Stimulated activated CD8-positive, alpha-beta memory T cell treated with anti-CD3 and anti-CD28 coated beads, Interleukin-12 subunit alpha, Interleukin-12 subunit beta, amount 100 ng/mL, for 24 hours (primary cell): ENCODE data around the gene PREX1.
"Not testable (repeated sequence)": the region's sequence is repeated elsewhere in the genome, so short reads cannot be mapped to it uniquely, and the experiment has no call there.

Experiments
- DNase-seq: peaks from one replicate; pipeline ENCODE4 v3.0.0-alpha.2; 2020; ENCODE audit errors: extremely low read depth

PREX1 gene

DNA sequence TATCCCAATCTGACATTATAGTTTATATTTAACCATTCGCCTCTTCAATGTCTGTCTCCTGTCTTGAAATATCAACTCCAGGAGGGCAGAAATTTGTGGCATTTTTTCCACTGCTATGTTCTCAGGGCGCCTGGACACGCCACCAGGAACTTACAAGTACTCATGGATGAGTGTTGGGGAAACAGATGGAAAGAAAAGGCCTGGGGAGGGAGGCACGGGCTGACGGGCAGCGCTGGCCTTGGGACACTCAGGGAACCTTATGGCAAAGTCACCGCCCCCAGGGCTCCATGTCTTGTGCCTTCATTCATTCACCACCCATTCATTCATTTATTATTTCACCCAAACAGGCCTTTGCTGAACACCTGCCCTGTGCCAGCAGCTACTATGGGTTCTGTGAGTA lies 222.9 kb downstream of the PREX1 start:
- DNase-seq: no peak

DNA sequence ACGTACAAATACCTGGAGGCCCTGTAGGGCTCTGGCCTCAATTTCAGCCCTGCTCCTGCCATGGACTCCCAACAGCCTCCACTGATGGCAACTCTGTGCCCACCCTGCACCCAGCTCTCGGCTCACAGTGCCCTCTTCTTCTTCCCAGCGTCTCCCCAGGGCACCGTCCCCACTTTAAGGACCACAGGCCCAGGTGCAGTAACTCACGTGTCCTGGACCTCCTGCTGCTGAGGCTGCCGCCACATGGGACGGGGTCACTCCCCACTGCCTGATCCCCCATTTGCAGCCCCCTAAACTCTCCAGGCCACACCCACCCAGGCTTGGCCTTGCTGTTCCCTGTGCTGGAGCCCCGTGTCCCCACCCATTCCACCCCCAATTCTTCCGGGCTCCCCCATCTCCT lies 223.4 kb downstream of the PREX1 start:
- no peak for DNase-seq

DNA sequence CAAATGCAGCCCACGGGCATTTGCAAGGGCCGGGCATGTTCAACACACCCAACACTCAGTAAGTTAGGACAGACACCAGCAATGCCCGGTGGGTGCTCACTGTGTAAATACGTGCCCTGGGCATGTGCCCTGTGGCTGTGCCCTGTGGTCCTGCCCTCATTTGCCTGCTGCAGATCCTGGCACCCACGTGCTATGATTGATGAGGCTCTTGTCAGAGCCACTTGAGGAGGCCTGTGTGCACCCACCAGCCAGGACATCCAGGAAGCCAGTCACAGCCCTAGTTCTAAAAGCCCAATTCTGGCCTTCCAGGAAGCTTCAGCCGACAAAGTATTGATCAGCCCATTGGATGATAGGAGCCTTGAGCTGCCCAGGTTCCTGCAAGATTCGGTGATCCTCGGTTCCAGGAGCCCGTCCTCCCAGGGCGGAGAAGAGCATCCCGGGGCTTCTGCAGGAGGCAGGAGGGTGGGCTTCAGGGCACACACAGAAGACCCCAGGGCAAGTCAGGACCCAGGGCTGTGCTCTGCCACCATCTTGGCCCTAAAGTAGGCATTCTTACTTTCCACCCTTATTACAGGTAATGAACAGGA lies 223.9 kb downstream of the PREX1 start:
- no peak for DNase-seq

DNA sequence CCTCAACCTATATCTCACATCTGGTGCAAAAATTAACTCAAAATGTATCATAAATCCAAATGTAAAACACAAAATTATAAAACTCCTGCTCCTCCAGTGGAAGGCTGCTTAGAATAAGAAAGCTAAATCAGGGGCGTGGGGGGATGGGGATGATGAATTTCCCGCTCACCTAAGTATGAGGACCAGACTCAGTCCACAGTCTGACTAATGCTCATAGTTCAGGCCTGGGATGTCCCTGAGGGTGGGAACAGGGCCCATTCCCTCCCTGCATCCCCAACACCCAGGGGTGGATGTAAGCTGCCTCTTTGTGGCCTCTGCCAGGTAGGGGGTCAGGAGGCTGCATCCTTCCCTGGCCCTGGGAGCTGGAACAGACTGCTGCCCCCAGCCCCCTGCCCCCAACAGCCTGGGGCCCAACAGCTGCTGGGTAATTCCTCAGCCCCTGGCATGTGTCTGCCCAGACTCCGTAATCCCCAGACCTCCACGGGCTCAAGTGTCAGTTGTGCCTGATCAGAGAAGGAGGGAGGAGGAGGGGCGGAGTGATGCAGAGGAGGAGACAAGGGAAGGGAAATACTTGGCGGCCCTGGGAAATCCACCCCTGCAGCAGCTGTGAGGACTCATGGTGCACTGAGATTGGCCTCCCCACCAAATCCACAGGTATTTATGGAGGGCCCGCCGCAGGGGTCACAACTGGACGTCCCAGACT lies 224.5 kb downstream of the PREX1 start:
- no peak for DNase-seq

DNA sequence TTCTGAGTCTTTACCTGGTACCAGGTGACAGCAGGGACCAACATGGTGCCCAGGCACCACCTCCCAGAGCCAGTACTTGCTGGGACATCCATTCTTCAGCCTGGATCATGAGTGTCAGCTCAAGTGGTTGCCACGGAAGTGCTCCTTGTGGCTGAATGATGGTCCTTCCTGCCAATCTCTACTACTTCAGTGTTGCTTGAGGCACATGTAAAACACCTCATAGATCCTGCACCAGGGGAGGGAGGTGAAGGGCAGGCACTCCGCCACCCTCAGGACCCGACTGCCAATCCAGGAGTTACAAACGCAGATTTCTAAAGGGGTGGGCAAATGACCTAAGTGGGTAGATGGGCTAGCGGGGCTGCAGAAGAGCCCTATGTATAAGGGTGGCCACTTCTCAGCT lies 226.0 kb downstream of the PREX1 start:
- no peak for DNase-seq

DNA sequence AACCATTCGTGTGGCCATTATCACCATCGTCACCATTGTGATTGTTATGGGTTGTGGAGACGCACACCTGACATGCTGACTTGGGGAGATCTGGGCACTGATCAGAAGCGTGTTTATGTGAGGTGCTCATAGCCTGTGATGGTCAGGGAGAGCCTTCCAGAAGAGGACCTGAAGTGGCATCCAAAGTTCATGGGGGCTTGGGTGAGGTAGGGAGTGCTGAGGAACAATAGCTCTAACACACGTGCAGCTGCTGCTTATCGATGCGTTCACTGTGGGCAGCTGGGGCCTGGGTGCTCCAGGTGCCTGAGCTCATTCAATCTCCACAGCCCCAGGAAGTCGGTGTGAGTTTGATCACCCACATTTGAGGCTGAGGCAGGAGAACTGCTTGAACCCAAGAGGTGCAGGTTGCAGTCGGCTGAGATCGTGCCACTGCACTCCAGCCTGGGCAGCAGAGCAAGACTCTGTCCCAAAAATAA lies 227.3 kb downstream of the PREX1 start:
- DNase-seq: no peak

DNA sequence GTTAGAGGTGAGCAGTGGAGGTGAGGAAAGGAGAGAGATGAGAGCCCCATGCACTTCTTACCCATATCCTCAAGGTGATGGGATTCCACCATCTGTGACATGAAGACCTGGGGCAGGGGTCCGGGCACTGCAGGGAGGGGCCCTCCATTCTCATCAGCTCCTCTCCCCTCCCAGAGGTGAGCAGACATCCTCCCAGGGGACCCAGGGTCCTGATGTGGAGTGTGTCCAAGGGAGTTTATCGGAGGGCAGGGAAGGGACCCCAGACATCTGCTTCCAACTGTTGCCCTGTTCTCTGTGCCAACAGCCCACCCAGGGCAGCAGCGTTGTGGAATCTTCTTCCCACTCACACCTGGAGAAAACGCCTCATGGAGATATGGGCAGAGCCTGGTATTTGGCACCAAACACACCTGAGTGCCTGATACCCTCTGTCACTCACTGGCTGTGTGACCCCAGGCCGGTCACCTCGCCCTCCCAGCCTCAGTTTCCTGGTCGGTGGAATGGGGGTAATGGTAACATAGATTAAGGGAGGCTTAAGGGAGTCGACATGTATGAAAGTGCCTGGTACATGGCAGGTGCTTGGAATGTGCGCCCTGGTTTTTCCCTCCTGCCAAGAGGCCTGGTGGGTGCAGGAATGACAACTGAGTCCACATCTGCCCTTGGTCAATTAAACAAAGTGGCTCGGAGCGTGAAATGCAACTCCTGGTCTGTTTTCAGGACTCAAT lies 227.9 kb downstream of the PREX1 start:
- DNase-seq: no peak

DNA sequence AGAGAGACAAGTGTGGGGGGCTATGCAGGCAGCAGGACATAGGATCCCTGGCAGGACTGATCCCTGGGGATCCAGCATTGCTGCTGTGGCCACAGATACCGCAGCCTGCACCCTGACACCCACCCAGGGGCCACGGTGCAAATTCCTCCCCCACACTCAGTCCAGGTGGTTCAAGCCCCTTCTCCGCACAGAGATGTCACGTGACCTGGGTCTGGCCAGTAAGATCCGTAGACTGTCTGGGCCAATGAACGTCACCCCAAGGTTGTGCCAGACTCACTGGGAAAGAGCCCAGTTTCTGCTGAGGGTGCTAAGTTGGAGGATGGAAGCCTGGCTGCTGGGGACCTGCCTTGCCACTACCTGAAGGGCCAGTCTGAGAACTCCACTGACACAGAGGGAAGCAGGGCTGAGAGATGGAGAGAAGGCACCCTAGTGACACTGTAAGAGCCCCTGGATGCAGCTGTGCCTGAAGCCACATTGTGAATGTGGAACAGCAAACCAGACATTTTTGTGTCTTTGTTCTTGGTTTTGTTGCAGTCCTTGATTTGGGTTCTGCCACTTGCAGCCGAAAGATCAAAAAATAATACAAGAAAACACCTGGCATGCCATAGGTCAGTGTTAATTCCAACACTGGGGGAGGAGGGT lies 228.6 kb downstream of the PREX1 start:
- DNase-seq: no peak

DNA sequence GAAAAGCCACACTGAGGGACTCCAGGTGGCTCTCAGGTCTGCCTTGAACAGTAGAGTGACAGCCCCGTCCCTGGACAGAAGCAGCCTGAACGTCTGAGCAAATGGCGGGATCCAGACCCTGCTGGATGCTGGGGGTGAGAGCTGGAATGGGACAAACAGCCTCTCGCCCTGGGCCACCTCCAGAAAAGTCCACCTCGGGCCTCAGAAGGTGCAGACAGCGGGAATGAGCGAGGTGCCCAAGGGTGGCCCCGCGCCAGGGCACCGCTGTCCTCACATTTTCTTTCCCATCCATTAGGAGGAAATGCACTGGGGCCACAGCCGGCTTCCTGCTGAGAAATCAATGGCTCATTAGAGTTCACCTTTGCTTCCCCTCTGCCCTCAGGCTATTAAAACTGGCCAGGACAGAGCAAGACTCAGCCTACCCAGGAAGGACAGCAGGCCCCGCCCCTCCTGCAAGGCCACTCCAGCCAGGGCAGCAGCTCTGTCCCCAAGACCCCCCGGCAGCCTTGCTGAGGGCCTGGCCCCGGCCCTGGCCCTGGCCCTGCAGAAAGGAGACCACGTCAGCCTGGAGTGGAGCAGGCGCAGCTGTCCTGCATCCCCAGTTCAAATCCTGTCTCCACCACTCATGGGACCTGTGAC lies 229.4 kb downstream of the PREX1 start:
- not testable (repeated sequence) for DNase-seq

DNA sequence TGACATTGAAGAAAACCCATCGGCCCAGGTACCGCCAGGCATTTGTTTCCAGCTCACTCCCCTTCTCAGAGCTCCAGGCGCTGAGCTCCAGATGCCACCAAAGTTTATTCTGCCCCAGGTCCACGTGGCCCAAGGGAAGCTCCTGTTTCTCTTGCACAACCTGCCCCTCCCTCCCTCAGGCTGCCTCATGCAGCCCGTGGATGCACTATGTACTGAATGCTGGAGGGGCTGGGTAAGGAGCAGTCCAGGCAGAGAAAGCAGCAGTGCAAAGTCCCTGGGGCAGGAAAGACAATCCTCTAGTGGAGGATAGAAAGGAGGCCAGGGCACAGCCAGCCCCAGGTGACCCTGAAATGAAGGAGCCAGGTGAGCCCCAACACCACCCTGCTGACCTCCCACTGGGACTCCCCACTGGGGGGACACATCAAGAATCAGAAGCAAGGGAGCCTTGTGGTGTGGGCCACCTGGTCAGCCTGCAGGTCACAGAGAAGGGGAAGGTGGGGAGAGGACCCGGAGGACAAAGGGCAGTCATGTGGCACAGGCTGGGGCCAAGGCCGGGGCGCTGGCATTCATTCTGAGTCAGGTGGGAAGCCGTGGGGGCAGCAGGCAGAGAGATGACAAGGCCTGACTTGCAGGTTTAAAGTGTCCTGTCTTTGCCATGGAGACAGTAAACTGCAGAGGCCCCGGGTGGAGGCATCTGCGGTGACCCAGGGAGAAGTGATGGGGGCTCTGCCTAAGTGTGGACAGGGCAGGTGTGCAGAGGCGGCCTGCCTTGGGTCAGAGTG lies 230.1 kb downstream of the PREX1 start:
- DNase-seq: no peak

DNA sequence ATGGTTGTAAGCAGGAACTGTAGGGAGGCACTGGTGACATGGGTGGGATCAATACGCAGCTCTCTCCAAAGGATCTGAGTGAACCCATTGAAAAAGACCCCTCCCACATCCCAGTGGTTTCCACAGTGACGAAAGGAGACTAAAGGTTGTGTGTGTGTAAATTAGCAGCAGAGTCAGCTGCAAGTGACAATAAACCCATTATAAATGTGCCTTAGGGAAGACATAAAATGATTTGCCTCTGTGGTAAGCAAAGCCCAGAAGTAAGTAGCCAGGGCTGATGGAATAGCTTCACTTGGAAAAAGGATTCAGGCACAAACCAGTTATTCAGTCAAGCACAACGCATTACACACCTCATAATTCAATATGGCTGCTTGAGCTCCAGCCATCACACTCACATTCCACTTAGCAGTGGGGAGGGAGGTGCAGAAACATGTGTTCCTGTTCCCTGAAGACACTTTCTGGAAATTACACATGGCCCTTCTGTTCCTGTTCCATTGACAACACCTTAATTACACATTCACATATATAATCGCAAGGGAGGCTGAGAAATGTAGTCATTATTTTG lies 231.4 kb downstream of the PREX1 start:
- no peak for DNase-seq

DNA sequence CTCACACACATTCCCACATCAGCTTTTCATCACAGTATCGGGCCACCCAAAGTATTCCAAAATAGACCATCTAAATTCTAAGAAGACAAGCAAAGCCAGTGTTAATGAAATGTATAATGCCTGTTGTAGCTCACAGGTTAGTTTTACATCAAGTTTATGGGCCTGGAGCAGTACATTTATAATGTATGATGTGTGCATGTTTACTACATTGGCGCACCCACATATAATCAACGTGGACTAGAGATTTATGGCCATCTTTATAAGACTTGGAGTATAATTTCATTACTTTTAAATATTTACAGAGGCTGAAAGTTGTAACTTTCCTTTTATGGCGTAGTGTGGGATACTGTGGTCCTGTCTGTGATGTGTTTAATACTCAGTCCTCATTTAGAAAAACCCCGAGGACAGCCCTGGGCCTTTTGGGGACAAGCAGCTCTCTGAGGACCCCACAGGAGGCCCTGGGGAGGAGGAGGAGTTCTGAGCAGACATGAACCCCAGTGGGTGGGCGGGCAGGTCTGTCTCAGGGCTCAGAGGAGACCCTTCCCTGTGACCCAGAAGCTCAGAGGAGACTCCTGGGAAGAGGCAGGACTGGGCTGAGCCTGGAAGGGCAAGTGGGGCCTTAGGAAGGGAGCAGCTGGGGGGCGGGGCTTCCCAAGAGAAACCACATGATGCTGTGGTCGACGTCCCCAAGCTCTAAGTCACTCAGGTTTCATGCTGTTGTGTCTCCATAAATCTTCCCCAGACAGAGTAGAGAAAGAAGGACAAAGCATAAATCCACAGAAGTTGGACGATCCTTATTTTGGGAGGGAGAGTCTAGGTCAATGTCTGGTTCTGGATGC lies 232.1 kb downstream of the PREX1 start:
- DNase-seq: no peak

DNA sequence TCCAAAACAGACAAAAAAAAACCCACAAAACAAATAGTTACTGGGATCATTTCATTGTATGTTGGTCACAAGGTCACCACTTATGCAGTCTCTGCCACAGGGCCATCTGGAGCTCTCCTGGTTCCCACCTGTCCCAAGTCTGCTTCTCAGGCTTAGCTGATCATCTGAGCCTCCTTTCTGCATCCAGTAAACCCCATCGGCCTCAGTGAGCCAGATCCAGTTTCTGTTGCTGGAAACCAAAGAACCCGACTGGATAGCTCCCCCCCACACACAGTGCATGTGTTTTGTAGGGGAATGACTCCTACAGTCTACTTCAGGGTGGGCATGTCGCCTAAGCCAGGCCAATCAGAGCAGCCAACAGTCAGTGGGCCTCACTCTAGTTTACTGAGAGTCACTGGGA lies 233.3 kb downstream of the PREX1 start:
- DNase-seq: no peak

DNA sequence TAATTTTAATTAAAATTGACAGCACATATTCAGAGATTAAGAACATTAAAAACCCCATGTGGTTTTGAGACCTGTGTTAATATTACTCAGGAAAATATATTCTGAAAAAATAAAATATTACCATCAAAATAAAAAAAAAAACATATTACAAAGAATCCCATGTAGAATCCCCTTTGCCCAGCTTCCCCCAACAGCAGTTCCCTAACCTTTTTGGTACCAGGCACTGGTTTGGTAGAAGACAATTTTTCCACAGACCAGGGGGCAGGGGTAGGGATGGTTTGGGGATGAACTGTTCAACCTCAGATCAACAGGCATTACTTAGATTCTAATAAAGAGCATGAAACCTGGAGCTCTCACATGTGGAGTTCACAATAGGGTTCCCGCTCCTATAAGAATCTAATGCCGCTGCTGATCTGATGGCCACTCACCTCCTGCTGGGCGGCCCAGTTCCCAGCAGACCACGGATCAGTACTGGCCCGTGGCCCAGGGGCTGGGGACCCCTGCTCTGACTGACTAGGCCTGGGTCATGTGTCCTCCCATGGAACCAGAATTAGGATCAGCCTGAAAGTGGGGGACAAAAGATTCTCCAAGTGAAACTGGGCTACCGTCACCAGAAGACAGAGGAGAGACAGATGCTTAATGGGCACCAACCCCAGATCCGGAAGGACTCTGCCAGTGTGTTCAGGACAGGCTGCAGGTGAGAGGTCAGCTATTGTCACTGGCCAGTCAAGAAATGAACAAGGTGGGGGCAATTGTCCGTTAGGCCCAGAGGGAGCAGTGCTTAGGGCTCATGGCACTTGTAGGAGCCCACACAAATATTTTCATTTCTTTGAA lies 235.5 kb downstream of the PREX1 start:
- DNase-seq: no peak

DNA sequence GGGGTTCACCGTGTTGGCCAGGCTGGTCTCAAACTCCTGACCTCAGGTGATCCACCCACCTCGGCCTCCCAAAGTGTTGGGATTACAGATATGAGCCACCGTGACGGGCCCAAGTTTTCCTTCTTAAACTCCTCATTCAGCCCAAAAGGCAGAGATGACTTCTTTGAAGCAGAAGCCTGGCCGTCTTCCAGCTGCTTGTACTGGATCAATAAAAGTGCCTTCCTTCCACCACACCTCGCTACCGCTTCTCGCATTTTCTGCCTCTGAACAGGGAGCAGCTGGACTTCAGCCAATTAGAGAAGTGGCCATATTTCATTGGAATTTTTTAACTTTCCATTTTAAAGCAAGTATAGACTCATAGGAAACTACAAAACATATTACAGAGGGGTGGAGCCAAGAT lies 241.1 kb downstream of the PREX1 start:
- DNase-seq: no peak

DNA sequence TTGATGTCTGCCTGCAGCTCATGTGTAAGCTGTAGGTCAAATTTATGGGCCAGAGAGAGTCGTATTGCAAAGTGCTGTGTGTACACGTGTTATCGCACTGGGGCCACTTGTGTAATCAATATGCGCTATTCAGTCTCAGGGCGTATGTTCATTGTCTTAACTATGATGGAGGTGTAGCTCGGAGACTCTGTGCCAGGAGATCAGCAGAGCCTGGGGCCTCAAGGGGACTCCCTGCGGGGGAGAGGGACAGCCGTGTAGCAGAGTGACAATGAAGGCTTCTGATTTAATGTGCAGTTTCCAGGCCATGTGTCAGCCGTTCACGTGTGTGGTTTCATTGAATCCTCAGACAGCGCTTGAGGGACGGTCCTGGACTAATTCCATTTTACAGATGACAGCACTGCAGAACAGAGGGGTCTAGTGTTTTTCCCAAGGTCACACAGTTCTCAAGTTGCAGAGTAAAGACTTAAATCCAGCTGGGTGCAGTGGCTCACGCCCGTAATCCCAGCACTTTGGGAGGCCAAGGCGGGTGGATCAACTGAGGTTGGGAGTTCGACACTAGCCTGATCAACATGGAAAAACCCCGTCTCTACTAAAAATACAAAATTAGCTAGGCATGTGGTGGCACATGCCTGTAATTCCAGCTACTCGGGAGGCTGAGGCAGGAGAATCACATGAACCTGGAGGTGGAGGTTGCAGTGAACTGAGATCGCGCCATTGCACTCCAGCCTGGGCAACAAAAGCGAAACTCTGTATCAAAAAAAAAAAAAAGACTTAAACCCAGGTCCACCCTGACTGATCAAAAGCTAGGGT lies 242.5 kb downstream of the PREX1 start:
- no peak for DNase-seq

DNA sequence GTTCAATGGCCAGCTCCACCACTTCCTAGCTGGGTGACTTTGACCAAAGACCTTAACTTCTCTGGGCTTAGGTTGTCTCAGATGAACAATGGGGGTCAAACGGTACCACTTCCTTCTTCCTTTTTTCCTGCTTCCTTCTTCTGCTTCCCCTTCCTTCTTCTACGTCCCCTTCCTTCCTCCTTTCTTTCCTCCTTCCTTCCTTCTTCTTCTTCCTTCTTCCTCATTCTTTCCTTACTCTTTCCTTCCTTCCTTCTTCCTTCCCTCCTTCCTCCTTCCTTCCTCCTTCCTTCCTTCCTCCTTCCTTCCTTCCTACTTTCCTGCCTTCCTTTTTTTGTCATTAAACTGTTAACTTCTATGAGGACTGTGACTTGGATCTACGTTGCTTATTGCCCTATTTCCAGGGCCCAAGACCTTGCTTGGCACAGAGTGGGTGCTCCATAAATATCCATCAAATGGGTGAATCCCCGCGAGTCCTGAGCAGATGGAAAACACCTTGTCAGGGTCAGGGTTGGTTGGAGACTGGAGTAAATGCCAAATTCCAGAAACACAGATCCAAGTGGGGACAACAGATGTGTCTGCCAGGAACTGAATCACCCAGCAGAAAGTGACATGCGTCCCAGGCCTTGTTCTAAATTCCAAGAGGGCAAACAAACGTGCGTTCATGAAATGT lies 243.3 kb downstream of the PREX1 start:
- no peak for DNase-seq

DNA sequence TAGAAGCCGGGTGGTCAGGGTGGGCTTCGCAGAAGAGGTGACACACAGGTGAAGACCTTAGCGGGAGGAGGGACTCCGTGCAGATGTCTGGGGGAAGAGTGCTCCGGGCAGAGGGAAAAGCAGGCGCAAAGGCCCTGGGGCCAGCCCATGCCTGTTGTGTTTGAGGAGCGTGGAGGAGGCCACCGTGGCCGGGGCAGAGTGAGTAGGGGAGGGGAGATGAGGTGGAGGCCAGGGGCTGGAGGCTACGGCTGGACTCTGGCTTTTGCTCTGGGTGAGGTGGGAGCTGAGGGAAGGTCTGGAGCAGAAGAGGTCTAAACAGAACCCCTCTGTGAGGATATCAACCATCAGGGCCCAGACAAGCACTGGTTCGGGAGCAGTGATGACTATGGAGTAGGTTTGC lies 244.0 kb downstream of the PREX1 start:
- DNase-seq: no peak
